A673 (cell line): Measurements from ENCODE around the gene UCP2. TPM values are rescaled to one million over a fixed set of nuclear protein-coding genes. Genes with fewer than 3 reads are reported as not detected.
A peak's percentile ranks its signal among the peaks of the same experiment; 100 is the strongest.

ENCODE experiments used
- BruUV-seq: library from RNA; stranded (reverse); fragments of 400-500 nt; replicated peaks from 2 replicates; lab custom pipeline; 2021; lab: Mats Ljungman, UMichigan
- CTCF ChIA-PET: fragments of 300-600 bp; sonication (Branson Sonifier 250); formaldehyde crosslinking; loops from one replicate; lab custom pipeline; 2022; ENCODE audit warnings: antibody characterized with exemption; lab: Charles Lee
- POLR2A ChIA-PET: fragments of 300-600 bp; sonication (Branson Sonifier 250); formaldehyde crosslinking; loops from one replicate; lab custom pipeline; 2022; ENCODE audit warnings: antibody characterized with exemption; ENCODE audit not compliant: low non-redundant PET; lab: Charles Lee
- DNase-seq: peaks from one replicate; pipeline ENCODE4 v3.0.0-alpha.2; 2015; ENCODE audit warnings: low spot score
- H3K27ac ChIP-seq: fragments of 200-600 bp; sonication (generic); 2 replicates; pipeline ENCODE4 v1.5.1; 2016; ENCODE audit warnings: mixed run types, low read depth, mild to moderate bottlenecking, mixed read lengths, antibody characterized with exemption, low read length; ENCODE audit not compliant: poor library complexity, severe bottlenecking
- H3K27me3 ChIP-seq: fragments of 200-600 bp; sonication (generic); replicated peaks from 2 replicates; pipeline ENCODE4 v1.6.1; 2017; ENCODE audit warnings: mixed run types, low read depth, mild to moderate bottlenecking, mixed read lengths, antibody characterized with exemption, low read length; ENCODE audit not compliant: insufficient read depth, poor library complexity
- H3K36me3 ChIP-seq: fragments of 200-600 bp; sonication (generic); 2 replicates; pipeline ENCODE4 v1.6.1; 2016; ENCODE audit warnings: mixed run types, mild to moderate bottlenecking, mixed read lengths, antibody characterized with exemption, low read length; ENCODE audit not compliant: insufficient read depth, poor library complexity, severe bottlenecking
- H3K4me1 ChIP-seq: fragments of 200-600 bp; sonication (generic); 2 replicates; pipeline ENCODE4 v1.6.1; 2017; ENCODE audit warnings: mixed run types, mild to moderate bottlenecking, mixed read lengths, antibody characterized with exemption, low read length; ENCODE audit not compliant: insufficient read depth, poor library complexity, severe bottlenecking
- H3K4me3 ChIP-seq: fragments of 200-600 bp; sonication (generic); 2 replicates; pipeline ENCODE4 v1.5.1; 2016; ENCODE audit warnings: low read depth, mixed run types, mild to moderate bottlenecking, mixed read lengths, low read length; ENCODE audit not compliant: poor library complexity, severe bottlenecking
- H3K9me3 ChIP-seq: fragments of 200-600 bp; sonication (generic); 2 replicates; pipeline ENCODE4 v1.6.1; 2016; ENCODE audit warnings: mixed run types, low read depth, mild to moderate bottlenecking, mixed read lengths, antibody characterized with exemption, low read length; ENCODE audit not compliant: poor library complexity, severe bottlenecking
- EZH2 ChIP-seq: fragments of 200-600 bp; sonication (generic); IDR thresholded peaks from 2 replicates; pipeline ENCODE4 v1.6.1; 2017; ENCODE audit warnings: borderline replicate concordance, low read depth, mild to moderate bottlenecking, mixed read lengths, antibody characterized with exemption, low read length; ENCODE audit not compliant: poor library complexity, severe bottlenecking
- intact Hi-C: fragments of 100-400 bp; cut with micrococcal nuclease; formaldehyde crosslinking; loops from one replicate; pipeline ENCODE4 v1.10.0; 2022; ENCODE audit not compliant: unreplicated experiment
- total RNA-seq: library from RNA; stranded (reverse); gene quantifications from 2 replicates; pipeline ENCODE4 v1.2.3, GENCODE V29; 2021
- TF ChIP-seq, protein P1 (sequence below): fragments of 300-800, 200-600 bp; sonication (generic); conservative IDR thresholded peaks from 2 replicates; pipeline ENCODE4 v1.5.1; 2017; ENCODE audit warnings: low read depth, mild to moderate bottlenecking, antibody characterized with exemption, low read length, moderate library complexity, mixed read lengths

UCP2 gene
- total RNA-seq, 1 experiment from 2014 or later: 88.5 TPM

DNA sequence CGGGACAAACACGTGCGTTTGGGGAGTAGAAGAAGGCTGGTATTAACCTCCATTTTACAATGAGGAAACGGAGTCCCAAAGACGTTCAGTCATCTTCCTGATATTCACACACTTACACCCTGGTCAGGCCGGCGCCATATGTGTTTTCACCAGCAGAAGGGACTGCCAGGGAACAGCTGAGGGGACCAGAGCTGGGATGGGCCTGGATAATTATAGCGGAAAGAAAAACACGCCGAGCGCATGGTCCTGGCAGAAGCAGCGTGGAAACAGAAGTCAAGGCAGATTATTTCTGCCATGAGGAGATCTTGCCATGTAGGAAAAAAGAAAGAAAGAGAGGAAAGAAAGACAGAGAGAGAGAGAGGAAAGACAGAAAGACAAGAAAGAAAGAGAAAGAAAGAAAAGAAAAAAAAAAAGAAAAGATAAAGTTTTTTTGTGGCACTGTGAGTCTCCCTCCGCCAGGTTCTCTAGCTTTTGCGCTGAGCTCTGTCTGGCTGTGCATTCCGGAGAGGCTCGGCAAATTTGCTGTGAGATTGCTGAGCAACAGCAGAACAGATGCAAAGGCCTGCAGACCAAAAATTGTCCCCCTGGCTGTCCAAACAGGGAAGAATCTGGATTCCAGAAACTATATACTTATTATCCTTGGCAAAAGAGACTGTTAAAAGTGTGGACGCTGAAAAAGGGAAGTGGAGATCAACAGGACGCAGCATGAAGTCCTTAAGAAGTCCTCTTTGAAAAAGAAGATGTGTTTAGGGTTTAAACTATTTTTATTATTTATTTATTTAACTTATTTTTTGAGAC, 1.3 kb upstream of the UCP2 start:
- no peaks in the 10 kb centered on the region for H3K9me3 ChIP-seq
- DNase-seq: no peak
- CTCF ChIA-PET: no interaction called here
- POLR2A ChIA-PET: no interaction called here
- no peaks in the 10 kb centered on the region for H3K27me3 ChIP-seq
- H3K27ac ChIP-seq: peak overlapping the region; percentile 92
- peaks cover 24% of the 10 kb centered on the region for H3K4me1 ChIP-seq
- intact Hi-C loops: no loop called here
- H3K36me3 ChIP-seq: peaks cover 25% of the 10 kb centered on the region
- TF ChIP-seq EZH2: no peak
- TF ChIP-seq, protein P1, sequence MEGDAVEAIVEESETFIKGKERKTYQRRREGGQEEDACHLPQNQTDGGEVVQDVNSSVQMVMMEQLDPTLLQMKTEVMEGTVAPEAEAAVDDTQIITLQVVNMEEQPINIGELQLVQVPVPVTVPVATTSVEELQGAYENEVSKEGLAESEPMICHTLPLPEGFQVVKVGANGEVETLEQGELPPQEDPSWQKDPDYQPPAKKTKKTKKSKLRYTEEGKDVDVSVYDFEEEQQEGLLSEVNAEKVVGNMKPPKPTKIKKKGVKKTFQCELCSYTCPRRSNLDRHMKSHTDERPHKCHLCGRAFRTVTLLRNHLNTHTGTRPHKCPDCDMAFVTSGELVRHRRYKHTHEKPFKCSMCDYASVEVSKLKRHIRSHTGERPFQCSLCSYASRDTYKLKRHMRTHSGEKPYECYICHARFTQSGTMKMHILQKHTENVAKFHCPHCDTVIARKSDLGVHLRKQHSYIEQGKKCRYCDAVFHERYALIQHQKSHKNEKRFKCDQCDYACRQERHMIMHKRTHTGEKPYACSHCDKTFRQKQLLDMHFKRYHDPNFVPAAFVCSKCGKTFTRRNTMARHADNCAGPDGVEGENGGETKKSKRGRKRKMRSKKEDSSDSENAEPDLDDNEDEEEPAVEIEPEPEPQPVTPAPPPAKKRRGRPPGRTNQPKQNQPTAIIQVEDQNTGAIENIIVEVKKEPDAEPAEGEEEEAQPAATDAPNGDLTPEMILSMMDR: no peak
- BruUV-seq: TSS peak; percentile 92
- H3K4me3 ChIP-seq: peak overlapping the region; percentile 71

DNA sequence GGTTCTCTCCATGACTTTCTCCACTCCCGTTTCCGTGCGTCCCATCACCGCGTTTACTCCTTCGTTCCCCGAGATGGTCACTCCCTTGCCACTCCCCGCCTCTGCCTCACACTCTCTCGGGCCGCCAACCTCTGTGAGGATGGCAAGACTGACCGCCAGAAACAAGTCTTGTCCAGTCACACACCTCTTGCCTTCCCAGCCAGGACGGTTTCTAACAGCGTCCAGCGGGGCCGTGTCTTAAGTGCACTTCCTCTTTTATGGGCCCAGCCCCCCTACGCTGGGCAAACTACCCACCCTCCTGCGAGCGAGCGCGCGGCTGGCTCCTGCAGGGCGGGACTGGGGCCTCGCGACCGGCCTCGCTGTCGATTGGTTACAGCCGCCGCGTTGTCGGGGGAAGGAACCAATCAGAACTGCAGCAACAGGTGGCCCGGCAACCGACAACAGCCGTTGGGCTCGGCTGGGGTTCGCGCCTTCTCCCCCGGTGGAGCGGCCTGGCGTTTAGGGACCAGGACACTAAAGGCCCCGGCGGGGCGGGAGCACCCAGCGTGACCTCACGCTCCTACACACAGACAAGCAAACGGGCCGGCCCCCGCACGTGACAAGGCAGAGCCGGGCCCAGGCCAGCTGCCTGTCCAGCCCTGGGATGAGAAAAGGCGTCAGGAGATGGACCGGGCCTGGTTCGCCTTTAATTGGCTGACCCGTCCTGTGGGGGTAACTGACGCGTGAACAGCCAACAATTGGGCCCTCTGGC, 522 bp upstream of the UCP2 start:
- no peak for TF ChIP-seq EZH2
- TF ChIP-seq, protein P1: no peak
- DNase-seq: peak; percentile 98
- H3K4me1 ChIP-seq: peaks cover 24% of the 10 kb centered on the region
- peak overlapping the region; percentile 71 for H3K4me3 ChIP-seq
- CTCF ChIA-PET: interaction anchor here (0.9 kb wide), 1 partner anchor 273 kb away, joined by 5 read pairs; no protein-coding TSS in a partner anchor
- intact Hi-C loops: no loop called here
- no peaks in the 10 kb centered on the region for H3K9me3 ChIP-seq
- peak overlapping the region; percentile 92 for H3K27ac ChIP-seq
- H3K27me3 ChIP-seq: no peaks in the 10 kb centered on the region
- no TSS peak for BruUV-seq
- H3K36me3 ChIP-seq: peaks cover 32% of the 10 kb centered on the region
- POLR2A ChIA-PET: interaction anchor here (1.1 kb wide), 1 partner anchor 13 kb away, joined by 4 read pairs; no protein-coding TSS in a partner anchor

DNA sequence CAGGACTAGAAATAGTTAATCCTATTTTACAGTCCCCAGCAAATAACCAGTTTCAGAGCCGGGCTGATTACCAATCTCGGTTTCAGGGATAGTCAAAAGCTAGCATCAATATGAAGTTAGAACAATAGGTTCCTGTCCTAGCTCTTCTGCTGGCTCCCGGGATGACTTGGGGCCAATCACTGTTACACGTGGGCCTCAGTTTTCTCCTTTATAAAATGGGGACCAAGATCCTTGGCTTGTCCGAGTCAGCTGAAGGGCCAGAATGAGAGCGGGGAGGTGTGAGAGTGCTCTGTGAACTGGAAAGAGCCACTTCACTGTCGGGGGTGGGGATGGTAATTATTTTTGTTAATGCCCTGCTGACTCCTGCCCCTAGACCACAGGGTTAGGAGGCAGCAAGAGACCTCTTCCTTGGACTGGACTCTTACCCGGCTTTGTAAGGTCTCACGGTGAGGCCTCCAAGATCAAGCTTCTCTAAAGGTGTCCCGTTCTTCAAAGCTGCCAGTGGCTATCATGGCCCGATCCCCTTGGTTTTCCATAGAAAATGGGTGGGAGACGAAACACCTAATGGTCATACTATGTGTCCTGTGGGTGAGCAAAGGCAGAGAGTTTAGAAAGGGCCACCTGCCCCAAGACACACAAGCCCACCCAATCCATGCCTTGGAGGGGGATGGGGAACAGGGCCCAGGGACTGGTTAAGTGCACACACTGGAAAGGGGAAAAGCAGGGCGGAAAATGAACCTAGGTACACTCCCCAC, 1.4 kb downstream of the UCP2 start:
- no peak for DNase-seq
- ChIA-PET POLR2A (no interaction called here), CTCF (no interaction called here)
- H3K9me3 ChIP-seq: no peaks in the 10 kb centered on the region
- no peaks in the 10 kb centered on the region for H3K27me3 ChIP-seq
- TF ChIP-seq EZH2: no peak
- TF ChIP-seq, protein P1: no peak
- H3K4me1 ChIP-seq: peaks cover 24% of the 10 kb centered on the region
- peaks cover 52% of the 10 kb centered on the region for H3K36me3 ChIP-seq
- intact Hi-C loops: no loop called here
- H3K27ac ChIP-seq: peak overlapping the region; percentile 92
- no TSS peak for BruUV-seq
- peak overlapping the region; percentile 71 for H3K4me3 ChIP-seq
